ENCODE results near the gene RPF1.

GRCh38 chr1:84433258-84434080 lies 45.6 kb upstream of the RPF1 start:
- TF ChIP-seq HDGF (IDR thresholded peaks at IDR 0.05; ENCODE audit: borderline replicate concordance) (no peak), FOXK2 (IDR thresholded peaks at IDR 0.05) (no peak), PKNOX1 (IDR thresholded peaks at IDR 0.05) (no peak), L3MBTL2 (conservative IDR thresholded peaks at IDR 0.05) (no peak), ARNT (IDR thresholded peaks at IDR 0.05) (no peak), FOXA1 (IDR thresholded peaks at IDR 0.05) (no peak), TARDBP (IDR thresholded peaks at IDR 0.05) (no peak), SP1 (IDR thresholded peaks at IDR 0.05) (no peak), ZNF384 (IDR thresholded peaks at IDR 0.05) (peak; percentile 76; the same call in 1 of the 2 replicates), FOXM1 (IDR thresholded peaks at IDR 0.05; ENCODE audit: borderline replicate concordance) (no peak), BHLHE40 (IDR thresholded peaks at IDR 0.05; ENCODE audit: borderline replicate concordance) (no peak)
